Hepatocyte (in vitro differentiated cells): ENCODE results near the gene PPP5C. TPM values are rescaled to one million over a fixed set of nuclear protein-coding genes. Genes with fewer than 3 reads are reported as not detected.
"Not testable (repeated sequence)": the region's sequence is repeated elsewhere in the genome, so short reads cannot be mapped to it uniquely, and the experiment has no call there.

Source experiments
- DNase-seq: peaks from one replicate; pipeline ENCODE4 v3.0.0-alpha.2; 2016; ENCODE audit warnings: low spot score
- H2AFZ ChIP-seq: fragments of 200-600 bp; sonication (generic); 2 replicates; pipeline ENCODE4 v1.6.0; 2016; ENCODE audit warnings: antibody characterized with exemption, mild to moderate bottlenecking
- H3K27ac ChIP-seq: fragments of 200-600 bp; sonication (generic); 2 replicates; pipeline ENCODE4 v1.5.1; 2016; ENCODE audit warnings: mild to moderate bottlenecking
- H3K27me3 ChIP-seq: fragments of 200-600 bp; sonication (generic); 2 replicates; pipeline ENCODE4 v1.6.1; 2016
- H3K36me3 ChIP-seq: fragments of 200-600 bp; sonication (generic); replicated peaks from 2 replicates; pipeline ENCODE4 v1.5.1; 2016; ENCODE audit warnings: low read depth; ENCODE audit not compliant: insufficient read depth
- H3K4me1 ChIP-seq: fragments of 200-600 bp; sonication (generic); 2 replicates; pipeline ENCODE4 v1.5.1; 2016; ENCODE audit warnings: mild to moderate bottlenecking, moderate library complexity; ENCODE audit not compliant: insufficient read depth
- H3K4me2 ChIP-seq: fragments of 200-600 bp; sonication (generic); 2 replicates; pipeline ENCODE4 v1.6.0; 2016
- H3K4me3 ChIP-seq: fragments of 200-600 bp; sonication (generic); 2 replicates; pipeline ENCODE4 v1.5.1; 2016; ENCODE audit warnings: mild to moderate bottlenecking
- H3K79me2 ChIP-seq: fragments of 200-600 bp; sonication (generic); 2 replicates; pipeline ENCODE4 v1.6.0; 2017; ENCODE audit warnings: mild to moderate bottlenecking
- H3K9me2 ChIP-seq: fragments of 200-600 bp; sonication (generic); replicated peaks from 2 replicates; pipeline ENCODE4 v1.6.0; 2017; ENCODE audit warnings: mild to moderate bottlenecking; ENCODE audit not compliant: insufficient read depth
- H3K9me3 ChIP-seq: fragments of 200-600 bp; sonication (generic); 2 replicates; pipeline ENCODE4 v1.5.1; 2016; ENCODE audit warnings: low read depth, mild to moderate bottlenecking
- H4K20me1 ChIP-seq: fragments of 200-600 bp; sonication (generic); 2 replicates; pipeline ENCODE4 v1.6.0; 2016; ENCODE audit warnings: mild to moderate bottlenecking; ENCODE audit not compliant: insufficient read depth, poor library complexity, severe bottlenecking
- CTCF ChIP-seq: fragments of 200-600 bp; sonication (generic); IDR thresholded peaks from 2 replicates; pipeline ENCODE4 v1.5.1; 2016; ENCODE audit warnings: antibody characterized with exemption, mild to moderate bottlenecking; ENCODE audit not compliant: poor library complexity
- EZH2 ChIP-seq: fragments of 200-600 bp; sonication (generic); IDR thresholded peaks from 2 replicates; pipeline ENCODE4 v1.6.1; 2016; ENCODE audit warnings: antibody characterized with exemption, mild to moderate bottlenecking, borderline replicate concordance
- EZH2phosphoT487 ChIP-seq: fragments of 200-600 bp; sonication (generic); IDR thresholded peaks from one replicate; pipeline ENCODE4 v1.6.1; 2018; ENCODE audit warnings: antibody characterized with exemption, mild to moderate bottlenecking, low read depth, moderate library complexity; ENCODE audit not compliant: unreplicated experiment, severe bottlenecking
- WGBS: methylation state at CpG from one replicate; pipeline ENCODE4 v1.1.6; 2016; ENCODE audit warnings: low lambda C conversion rate; ENCODE audit errors: missing lambda C conversion rate; 5-methylcytosine and 5-hydroxymethylcytosine counted together
- polyA plus RNA-seq: library from polyadenylated mRNA; unstranded; fragments of >200 nt; fragmentation: Nextera tagmentation; extraction: Ambion mirVana; gene quantifications from 2 replicates; pipeline ENCODE4 v1.2.1, GENCODE V29; 2016
- total RNA-seq: library from RNA; depleted of rRNA; stranded (reverse); fragments of >200 nt; gene quantifications from 2 replicates; pipeline ENCODE4 v1.2.3, GENCODE V29; 2014

The PPP5C gene
- total and polyA plus RNA-seq, 2 experiments from 2014 or later: 51.2 to 68.8 TPM

GRCh38 chr19:46393456-46394401 is 46.8 kb downstream of the PPP5C start:
- Histone ChIP-seq H3K4me1 (peaks cover 21% of the 10 kb centered on the region), H3K79me2 (peaks cover 3% of the 10 kb centered on the region), H3K9me3 (no peaks in the 10 kb centered on the region), H3K4me2 (no peak overlapping the region), H3K9me2 (no peaks in the 10 kb centered on the region), H3K4me3 (no peak overlapping the region), H3K27ac (peak overlapping the region; percentile 85), H2AFZ (no peak overlapping the region), H3K36me3 (no peaks in the 10 kb centered on the region), H3K27me3 (no peaks in the 10 kb centered on the region), H4K20me1 (no peaks in the 10 kb centered on the region)
- 85% methylated on average over 21 of the region's 21 CpGs for WGBS
- no peak for DNase-seq
- no peak for TF ChIP-seq CTCF
- TF ChIP-seq EZH2: no peak
- TF ChIP-seq EZH2phosphoT487: no peak

- Histone ChIP-seq H3K79me2 (peaks cover 3% of the 10 kb centered on the region), H4K20me1 (no peaks in the 10 kb centered on the region), H3K9me2 (no peaks in the 10 kb centered on the region), H3K36me3 (no peaks in the 10 kb centered on the region), H3K27ac (no peak overlapping the region), H3K4me2 (no peak overlapping the region), H3K4me3 (no peak overlapping the region), H2AFZ (no peak overlapping the region), H3K27me3 (no peaks in the 10 kb centered on the region), H3K9me3 (no peaks in the 10 kb centered on the region), H3K4me1 (peaks cover 21% of the 10 kb centered on the region)
- no peak for TF ChIP-seq EZH2
- TF ChIP-seq EZH2phosphoT487: no peak
- no peak for TF ChIP-seq CTCF
- 91% methylated on average over 5 of the region's 5 CpGs for WGBS
- DNase-seq: no peak
Measured at GRCh38 chr19:46394402-46394797, 47.5 kb downstream of the PPP5C start.

- not testable (repeated sequence) for H3K36me3 ChIP-seq, H3K27me3 ChIP-seq, H3K9me3 ChIP-seq, H4K20me1 ChIP-seq, H3K4me2 ChIP-seq, H2AFZ ChIP-seq, DNase-seq, H3K9me2 ChIP-seq, H3K79me2 ChIP-seq, H3K4me3 ChIP-seq, H3K27ac ChIP-seq, H3K4me1 ChIP-seq
- WGBS: 93% methylated on average over 14 of the region's 14 CpGs
Measured at GRCh38 chr19:46397801-46398479, 51.1 kb downstream of the PPP5C start.

- peaks cover 24% of the 10 kb centered on the region for H3K4me1 ChIP-seq
- peaks cover 7% of the 10 kb centered on the region for H3K79me2 ChIP-seq
- TF ChIP-seq CTCF (no peak), EZH2 (no peak), EZH2phosphoT487 (no peak)
- H4K20me1 ChIP-seq: no peaks in the 10 kb centered on the region
- peak; percentile 2 for DNase-seq
- H3K4me2 ChIP-seq: peak overlapping the region; percentile 66
- H3K27ac ChIP-seq: no peak overlapping the region
- no peaks in the 10 kb centered on the region for H3K27me3 ChIP-seq
- H3K36me3 ChIP-seq: no peaks in the 10 kb centered on the region
- H3K9me2 ChIP-seq: no peaks in the 10 kb centered on the region
- no peaks in the 10 kb centered on the region for H3K9me3 ChIP-seq
- WGBS: 86% methylated on average over 11 of the region's 11 CpGs
- H2AFZ ChIP-seq: no peak overlapping the region
- H3K4me3 ChIP-seq: no peak overlapping the region
Measured at GRCh38 chr19:46402725-46403124, 55.8 kb downstream of the PPP5C start.
